NCI-H2227 (cell line): Measurements from ENCODE around the gene GTF2B.
"Not testable (repeated sequence)": the region's sequence is repeated elsewhere in the genome, so short reads cannot be mapped to it uniquely, and the experiment has no call there.

Source experiments
- DNase-seq: peaks from one replicate; lab custom pipeline; 2025; ENCODE audit not compliant: unreplicated experiment; lab: John Stamatoyannopoulos, UW

GTF2B gene, protein sequence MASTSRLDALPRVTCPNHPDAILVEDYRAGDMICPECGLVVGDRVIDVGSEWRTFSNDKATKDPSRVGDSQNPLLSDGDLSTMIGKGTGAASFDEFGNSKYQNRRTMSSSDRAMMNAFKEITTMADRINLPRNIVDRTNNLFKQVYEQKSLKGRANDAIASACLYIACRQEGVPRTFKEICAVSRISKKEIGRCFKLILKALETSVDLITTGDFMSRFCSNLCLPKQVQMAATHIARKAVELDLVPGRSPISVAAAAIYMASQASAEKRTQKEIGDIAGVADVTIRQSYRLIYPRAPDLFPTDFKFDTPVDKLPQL

DNA sequence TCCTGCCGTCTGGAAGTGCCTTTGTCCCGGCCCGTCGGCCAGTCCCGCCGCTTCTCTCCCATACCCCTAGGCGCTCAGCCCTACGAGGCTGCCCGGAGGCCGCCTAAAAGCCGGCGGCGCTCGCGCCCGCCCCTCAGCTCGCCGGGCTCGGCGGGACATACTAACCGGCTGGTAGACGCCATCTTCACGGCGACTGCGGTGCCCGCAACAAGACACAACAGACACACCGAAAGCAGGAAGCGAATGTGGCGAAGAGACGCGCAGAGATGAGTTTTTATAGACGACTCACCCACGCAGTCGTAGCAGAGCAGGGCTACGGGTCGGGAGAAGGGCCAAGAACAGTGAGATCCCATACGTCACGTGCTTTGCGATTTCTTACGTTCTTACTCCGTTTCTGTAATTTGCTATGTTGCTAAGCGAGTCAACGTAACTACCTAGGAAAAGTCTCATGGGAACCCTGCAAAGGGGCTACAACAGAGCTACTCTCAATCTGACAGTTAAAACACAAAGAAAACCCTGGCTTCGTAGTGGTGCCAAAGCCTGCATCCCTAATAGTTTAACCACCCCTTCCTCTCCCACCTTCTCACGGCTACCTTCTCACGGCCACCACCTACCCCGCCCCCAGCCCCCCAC lies at the start of gene GTF2B:
GTF2B (minus strand) TSS at position 250 of the 633 bp plus-strand sequence; CDS start at position 182, 68 bp downstream.
- peak; percentile 95 for DNase-seq

DNA sequence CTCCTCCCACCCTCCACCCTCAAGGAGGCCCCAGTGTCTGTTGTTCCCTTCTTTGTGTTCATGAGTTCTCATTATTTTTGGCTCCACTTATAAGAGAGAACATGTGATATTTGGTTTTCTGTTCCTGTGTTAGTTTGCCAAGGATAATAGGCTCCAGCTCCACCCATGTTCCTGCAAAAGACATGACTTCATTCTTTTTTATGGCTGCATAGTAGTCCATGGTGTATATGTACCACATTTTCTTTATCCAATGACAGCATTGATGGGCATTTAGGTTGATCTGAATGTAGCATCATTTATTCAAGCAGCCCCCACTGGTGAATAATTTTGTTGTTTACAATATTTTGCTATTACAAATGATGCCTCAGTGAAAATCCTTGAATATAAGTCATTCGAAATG lies 47.2 kb upstream of the GTF2B start:
- not testable (repeated sequence) for DNase-seq

DNA sequence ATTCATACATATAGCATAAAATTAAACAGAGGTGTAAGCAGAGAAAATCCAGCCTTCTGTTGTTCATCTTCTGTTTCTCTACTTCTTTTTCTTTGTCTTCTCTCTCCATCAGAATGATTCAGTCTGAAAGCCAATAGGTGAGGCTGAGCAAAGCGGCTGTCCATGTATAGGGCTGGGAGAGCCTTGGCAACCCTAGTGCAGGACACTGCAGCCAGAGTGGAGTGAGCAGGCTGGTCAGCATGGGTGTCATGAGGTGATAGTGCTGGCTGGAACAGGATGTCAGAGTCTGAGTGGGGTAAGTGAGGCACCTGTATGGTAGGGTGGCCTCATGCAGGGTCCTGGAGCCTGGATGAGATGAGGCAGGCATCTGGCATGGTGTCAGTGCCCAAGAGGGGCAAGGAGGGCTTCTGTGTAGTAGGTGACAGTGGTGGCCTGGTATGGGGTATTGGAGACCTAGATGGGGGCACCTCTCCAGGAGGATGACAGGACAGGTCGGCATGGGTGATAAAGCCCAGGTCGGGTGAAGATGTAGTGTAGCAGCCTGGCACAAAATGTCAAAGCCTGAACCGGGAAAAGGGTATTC lies 45.5 kb upstream of the GTF2B start:
- no peak for DNase-seq

DNA sequence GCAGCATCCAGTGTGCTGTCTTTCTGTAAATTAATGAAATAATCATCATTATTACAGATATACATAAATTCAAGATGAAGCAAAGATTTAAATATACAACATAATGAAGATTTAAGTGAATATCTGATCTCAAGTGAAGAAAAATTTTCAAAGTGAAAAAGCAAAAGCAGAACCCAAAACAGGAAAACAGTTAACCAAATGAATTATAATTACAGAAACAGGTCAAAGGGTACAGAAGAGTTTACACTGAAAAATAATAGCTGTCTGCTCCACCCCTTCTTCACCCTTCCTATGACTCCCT lies 44.8 kb upstream of the GTF2B start:
- DNase-seq, result no peak

DNA sequence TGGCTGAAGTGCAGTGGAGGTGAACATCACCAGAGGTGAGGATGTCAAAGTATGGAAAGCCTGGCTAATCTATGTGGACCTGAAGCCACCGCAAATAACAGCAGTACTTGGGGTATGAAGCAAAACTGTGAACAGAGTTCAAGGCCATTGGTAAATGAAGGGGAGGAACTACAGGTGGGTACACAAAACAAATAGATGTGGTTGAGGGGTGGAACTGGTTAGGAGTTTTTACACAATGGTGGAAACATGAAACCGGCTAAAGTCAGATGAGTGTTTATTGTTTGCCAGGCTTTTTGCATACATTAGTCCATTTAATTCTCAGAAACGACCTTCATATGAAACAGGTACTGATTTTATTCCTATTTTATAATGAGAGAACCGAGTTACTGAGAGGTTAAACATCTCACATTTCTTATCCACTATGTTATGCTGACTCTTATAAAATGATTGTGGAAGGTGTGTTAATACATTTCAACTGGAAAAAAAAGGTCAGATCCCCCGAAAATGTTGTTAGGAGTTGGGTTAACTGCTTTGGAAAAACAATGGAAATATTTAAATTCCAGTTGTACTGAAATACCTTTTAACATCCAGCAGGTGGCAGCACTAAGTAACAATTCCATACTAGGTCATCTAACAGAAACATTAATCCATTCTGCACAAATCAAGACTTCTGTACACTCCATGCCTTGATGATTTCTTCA lies 44.3 kb upstream of the GTF2B start:
- DNase-seq, result peak; percentile 40

DNA sequence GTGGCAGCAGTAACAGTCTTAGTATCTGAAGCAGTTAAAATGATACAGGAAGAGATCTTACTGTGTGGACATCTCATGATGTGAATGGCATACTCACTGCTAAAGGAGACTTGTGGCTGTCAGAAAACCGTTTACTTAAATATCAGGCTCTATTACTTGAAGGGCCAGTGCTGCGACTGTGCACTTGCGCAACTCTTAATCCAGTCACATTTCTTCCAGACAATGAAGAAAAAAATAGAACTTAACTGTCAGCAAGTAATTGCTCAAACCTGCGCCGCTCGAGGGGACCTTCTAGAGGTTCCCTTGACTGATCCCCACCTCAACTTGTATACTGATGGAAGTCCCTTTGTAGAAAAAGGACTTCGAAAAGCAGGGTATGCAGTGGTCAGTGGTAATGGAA lies 38.8 kb upstream of the GTF2B start:
- DNase-seq, result not testable (repeated sequence)

DNA sequence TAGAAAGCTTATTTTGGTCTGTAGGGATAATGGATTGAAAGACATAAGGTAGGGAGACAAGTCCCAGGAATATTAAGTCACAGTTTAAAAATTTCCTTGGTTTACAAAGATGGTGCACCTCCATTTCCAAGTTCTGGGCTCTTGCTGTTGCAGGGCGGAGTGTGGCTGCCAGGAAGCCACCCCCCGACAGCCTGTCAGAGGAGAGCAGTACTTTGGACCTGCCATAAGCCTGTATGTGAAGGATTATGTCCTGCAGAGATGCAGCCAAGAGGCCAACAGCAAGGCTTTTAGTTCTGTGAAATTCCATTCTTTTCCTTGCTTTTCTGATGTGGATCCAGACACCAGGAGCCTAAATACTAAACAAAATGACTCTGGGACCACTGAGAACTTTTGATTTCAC lies 31.9 kb upstream of the GTF2B start:
- no peak for DNase-seq

DNA sequence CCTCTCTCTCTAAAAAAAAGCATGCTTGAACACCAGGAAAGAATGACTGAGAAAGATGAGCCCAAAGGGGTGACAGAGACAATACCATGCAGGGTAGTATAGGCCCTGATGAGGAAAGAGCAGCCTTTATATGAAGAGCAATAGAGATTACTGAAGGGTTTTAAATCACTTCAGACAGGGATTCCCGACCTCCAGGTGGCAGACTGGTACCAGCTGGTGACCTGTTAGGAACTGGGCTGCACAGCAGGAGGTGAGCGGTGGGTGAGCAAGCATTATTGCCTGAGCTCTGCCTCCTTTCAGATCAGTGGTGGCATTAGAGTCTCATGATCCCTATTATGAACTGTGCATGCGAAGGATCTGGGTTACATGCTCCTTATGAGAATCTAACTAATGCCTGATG lies 30.8 kb upstream of the GTF2B start:
- DNase-seq, result no peak

DNA sequence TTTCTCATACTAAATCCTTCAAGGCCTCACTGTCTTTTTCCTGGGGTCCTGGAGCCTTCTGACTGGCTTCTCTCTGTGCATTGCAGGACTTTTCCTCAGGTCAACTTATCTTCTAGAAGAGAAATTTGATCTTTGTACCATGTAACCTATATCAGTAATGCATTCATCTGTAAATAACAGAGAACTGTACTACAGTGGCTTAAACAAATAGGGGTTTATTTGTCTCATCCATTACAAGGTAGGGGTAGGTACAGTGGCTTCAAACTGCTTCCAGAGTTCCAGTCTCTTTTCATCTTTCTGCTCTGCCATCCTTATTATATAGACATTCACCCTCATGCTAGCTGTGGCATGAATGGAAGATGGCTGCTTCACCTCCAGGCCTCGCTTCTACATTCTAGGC lies 29.5 kb upstream of the GTF2B start:
- DNase-seq, result no peak

DNA sequence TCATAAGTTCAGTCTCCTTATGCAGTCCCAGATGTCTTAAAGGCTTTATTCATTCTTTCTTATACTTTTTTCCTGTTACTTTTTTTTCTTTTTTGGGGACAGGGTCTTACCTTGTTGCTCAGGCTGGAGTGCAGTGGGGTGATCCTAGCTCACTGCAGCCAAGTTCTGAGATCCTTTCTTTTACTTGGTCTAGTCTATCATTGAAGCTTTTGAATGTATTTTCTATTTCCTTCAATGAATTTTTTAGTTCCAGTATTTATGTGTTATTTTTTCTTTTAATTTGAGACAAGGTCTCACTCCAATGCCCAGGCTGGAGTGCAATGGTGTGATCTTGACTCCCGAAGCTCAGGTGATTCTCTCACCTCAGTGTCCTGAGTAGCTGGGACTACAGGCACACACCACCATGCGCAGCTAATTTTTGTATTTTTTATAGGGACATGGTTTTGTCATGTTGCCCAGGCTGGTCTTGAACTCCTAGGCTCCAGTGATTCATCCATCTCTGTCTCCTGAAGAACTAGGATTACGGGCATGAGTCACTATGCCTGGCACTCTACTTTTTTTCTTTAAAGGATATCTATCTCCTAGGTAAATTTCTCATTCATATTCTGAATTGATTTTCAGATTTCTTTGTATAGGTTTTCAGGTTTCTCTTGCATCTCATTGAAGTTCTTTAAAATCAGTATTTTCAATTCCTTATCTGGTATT lies 26.1 kb upstream of the GTF2B start:
- DNase-seq, result no peak

DNA sequence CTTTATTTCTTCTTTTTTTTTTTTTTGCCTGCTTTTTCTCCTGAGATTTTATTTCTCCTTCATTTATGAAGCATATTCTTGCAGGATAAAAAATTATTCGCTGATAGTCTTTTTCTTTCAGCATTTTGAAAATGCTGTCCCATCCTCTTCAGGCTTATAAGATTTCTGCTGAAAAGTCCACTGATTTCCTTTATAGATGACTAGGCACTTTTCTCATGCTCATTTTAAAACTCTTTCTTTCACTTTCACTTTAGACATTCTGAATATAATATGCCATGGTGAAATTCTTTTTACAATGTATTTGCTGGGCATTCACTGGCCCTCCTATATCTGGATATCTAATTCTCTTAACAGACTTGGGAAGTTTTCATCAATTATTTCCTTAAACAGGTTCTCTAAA lies 25.5 kb upstream of the GTF2B start:
- no peak for DNase-seq

DNA sequence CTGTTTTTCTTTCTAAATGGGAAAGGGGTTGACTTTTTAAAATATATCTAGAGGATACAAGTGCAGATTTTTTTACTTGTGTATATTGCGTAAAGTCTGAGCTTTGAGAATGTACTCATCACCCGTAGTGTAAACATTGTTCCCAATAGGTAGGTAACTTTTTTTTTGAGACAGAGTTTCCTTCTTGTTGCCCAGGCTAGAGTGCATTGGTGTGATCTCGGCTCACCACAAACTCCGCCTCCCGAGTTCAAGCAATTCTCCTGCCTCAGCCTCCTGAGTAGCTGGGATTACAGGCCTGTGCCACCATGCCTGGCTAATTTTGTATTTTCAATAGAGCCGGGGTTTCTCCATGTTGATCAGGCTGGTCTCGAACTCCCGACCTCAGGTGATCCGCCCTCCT lies 20.4 kb upstream of the GTF2B start:
- DNase-seq, result not testable (repeated sequence)

DNA sequence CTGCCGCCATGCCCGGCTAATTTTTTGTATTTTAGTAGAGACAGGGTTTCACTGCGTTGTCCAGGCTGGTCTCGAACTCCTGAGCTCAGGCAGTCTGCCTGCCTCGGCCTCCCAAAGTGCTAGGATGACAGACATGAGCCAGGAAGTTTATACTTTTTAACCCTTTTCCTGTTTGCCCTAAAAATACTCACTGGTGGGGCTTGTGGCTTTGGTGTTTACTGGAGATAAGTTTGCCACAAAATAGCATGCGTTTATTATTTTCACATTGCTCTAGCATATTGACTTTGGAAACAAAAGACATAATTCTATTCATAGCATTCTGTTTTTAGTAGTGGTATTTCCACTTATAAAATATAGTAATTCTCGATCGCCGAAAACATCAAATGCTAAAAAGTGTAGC lies 19.8 kb upstream of the GTF2B start:
- DNase-seq, result no peak

DNA sequence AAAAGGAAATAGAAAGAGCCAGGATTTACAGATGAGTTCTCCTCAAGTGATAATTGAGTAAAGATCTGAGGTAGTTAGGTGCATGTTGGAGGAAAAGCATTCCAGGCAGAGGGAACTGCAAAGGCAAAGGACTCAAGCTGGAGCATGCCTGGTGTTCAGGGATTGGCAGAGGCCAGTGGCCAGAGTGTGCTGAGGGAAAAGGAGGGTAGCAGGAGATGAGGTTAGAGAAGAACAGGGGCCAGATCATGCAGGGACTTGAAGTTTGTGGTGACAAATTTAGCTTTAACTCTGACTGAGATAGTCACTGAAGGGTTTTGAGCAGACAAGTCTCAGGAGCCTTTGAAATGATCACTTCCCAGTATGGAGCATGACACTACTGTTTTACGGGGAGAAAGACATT lies 19.0 kb upstream of the GTF2B start:
- DNase-seq, result no peak

DNA sequence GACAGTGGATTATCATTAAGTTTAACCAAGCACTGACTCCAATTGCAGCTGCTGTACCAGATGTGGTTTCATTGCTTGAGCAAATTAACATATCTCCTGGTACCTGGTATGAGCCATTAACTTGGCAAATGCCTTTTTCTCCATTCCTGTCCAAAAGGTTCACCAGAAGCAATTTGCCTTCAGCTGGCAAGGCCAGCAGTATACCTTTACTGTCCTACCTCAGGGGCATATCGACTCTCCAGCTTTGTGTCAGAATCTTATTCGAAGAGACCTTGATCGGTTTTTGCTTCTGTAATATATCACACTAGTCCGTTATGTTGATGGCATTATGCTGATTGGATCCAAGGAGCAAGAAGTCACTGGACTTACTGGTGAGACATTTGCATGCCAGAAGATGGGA lies 9.5 kb upstream of the GTF2B start:
- no peak for DNase-seq

DNA sequence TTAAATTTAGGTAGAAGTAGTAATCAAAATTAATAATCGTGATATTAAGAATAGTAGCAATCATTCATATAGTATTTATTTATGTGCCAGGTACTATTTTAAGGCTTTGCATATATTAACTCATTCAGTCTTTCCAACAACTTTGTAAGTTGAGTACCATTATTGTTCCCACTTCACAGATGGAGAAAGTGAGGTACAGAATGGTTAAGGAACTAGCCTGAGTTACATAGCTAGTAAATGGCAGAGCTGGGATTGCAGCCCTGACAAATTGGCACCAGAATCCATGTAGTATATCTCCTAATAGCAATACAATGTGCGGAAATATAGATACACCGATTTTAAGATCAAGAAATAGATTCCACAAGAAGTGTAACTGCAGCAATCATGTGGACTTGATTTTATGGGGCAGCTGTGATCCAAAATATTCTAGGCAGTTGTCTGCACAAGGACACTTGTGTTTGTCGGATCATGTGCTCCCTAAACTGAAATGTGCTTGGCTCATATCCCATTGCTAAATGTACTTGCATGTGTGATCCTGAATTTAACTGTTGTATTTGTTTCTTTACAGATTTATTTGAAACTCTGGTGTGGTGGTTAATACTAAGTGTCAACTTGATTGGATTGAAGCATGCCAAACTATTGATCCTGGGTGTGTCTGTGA lies 5.8 kb upstream of the GTF2B start:
- DNase-seq, result no peak

DNA sequence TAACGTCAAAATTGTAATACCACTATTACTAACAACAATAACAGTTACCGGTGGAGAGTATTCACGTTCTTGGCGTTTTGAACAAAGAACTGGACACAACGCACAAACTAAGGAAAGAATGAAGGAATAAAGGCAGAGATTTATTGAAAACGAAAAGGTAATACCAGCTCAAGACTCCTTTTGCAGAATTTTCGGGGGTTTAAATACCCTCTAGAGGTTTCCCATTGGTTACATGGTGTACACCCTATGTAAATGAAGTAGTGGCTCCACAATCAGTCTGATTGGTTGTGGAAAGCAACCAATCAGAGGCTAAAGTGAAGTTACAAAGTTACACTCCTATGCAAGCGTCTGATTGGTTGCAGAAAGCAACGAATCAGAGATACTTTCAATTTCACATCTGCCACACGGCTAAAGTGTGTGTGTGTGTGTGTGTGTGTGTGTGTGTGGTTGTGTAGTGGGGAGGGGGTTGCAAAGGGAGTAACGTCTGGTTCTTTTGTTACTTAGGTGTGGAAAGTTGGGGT lies 1.1 kb upstream of the GTF2B start:
- peak; percentile 93 for DNase-seq

DNA sequence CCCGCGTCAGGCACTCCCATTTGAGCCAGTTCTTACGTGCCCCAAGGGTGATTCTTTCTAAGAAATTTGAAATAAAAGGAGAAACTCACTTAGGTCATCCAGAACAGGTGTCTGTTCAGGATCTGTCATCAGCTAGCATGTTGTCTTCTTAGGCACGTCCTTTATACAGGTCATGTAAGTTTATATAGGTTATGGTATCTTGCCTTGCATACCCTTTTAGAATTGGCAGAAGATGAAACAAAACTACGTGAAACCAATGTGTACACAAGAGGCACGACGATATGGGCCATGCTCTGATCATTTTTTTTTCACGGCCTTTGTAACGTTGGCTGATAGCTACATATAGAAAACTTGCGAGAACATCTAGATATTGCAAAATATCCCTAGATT lies 579 bp upstream of the GTF2B start:
- DNase-seq, result no peak

DNA sequence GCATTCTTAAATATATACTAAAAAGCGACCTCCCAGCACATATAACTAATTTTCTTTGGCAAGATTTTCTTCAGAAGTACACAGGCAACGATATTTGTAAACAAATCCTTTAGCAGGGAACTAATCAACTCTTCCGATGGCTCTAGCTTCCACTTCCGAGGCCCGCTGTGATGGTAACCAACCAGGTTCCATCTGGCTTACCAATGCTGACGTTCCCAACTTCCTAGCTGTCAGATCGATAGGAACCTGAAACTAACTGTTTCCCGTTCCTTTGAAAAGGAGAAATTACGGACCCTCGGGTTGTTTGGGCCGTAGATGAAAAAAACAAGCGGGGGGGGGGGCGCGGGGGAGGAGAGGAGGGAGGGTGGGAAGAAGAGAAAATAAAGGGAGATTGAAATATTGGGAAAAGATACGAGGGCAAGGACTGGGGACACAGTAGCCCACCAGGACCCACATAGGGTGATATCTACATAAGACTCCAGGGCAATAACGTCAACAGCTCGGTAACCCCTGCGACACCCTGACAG lies 513 bp downstream of the GTF2B start:
- peak; percentile 22 for DNase-seq

DNA sequence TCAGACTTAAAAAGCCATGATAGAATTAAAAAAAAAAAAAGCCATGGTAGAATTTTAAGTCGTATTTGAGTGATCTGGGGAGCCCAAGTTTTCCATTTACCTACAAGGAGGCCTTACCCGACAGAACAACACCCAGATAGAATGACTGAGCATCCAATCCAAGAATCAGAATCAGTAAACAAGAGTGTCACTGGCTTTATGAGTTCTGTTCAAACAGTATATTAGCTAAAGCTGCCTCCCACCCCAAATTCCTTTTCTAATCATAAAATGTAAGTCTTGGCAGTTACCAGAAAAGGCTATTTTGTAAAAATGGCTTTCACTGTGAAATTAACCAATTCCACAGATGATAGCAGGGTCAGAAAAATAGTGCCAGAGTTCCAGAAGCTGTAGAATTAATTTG lies 1.2 kb downstream of the GTF2B start:
- no peak for DNase-seq

DNA sequence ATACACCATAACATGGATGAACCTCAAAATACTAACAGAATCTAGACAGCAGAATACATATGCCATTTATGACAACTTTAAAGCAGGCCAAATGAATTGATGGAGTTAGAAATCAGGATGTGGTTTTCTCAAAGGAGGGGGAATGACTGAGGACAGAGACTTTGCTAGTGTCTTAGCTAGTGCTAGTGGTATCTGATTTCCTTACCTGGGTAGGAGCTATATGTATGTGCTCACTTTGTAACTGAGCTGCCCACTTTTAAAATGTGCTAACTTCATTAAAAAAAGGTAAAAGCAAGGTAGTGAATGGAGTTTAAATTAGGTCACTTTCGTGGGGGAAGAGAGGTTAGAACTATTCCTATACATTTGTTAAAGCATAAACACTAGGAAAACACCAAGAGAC lies 2.6 kb downstream of the GTF2B start:
- no peak for DNase-seq
